ENCODE data around the gene IFT43. TPM values are rescaled to one million over a fixed set of nuclear protein-coding genes. Genes with fewer than 3 reads are reported as not detected.

The IFT43 gene
- total RNA-seq, 6 experiments from 2014 or later: 27.1 to 33.4 (median 29.3) TPM

DNA sequence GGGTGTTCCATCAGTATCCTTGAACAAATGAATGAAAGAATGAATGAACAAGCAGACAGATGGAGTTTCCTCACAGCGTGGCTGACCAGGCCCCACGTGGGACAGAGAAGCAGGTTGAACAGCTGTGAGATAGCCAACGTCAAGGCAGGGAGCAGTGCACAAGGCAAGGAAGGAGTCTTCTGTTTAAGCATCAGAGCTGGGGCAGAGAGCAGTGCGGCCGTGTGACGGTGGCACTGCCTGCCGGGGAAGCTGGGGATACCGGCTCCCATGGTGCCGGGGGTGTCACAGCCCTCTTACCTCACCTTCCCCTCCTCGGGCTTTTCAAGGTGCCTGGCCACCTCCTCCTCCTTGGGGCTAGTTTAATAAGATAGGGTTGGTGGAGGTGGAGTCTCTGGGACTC, 92.9 kb downstream of the IFT43 start:
- no peaks in the 10 kb centered on the region for H3K4me1 Mint-ChIP-seq (ENCODE audit: low read depth)
- no peaks in the 10 kb centered on the region; the same call in 1 of the 2 replicates for H3K27me3 Mint-ChIP-seq (ENCODE audit: insufficient read depth)
- no peak overlapping the region for H3K4me3 Mint-ChIP-seq
- no peak for TF ChIP-seq CTCF (IDR thresholded peaks at IDR 0.05)
- H3K27ac Mint-ChIP-seq: no peak overlapping the region
- no peak for DNase-seq
- H3K9me3 Mint-ChIP-seq: no peaks in the 10 kb centered on the region
- H3K36me3 Mint-ChIP-seq (ENCODE audit: low read depth): no peaks in the 10 kb centered on the region

GRCh38 chr14:76080025-76080424, 94.5 kb downstream of the IFT43 start:
- no peak for TF ChIP-seq CTCF (IDR thresholded peaks at IDR 0.05)
- no peak overlapping the region for H3K27ac Mint-ChIP-seq
- DNase-seq: no peak
- no peaks in the 10 kb centered on the region for H3K36me3 Mint-ChIP-seq (ENCODE audit: low read depth)
- no peak overlapping the region for H3K4me3 Mint-ChIP-seq
- no peaks in the 10 kb centered on the region for H3K9me3 Mint-ChIP-seq
- H3K4me1 Mint-ChIP-seq (ENCODE audit: low read depth): no peaks in the 10 kb centered on the region
- no peaks in the 10 kb centered on the region; the same call in 1 of the 2 replicates for H3K27me3 Mint-ChIP-seq (ENCODE audit: insufficient read depth)

DNA sequence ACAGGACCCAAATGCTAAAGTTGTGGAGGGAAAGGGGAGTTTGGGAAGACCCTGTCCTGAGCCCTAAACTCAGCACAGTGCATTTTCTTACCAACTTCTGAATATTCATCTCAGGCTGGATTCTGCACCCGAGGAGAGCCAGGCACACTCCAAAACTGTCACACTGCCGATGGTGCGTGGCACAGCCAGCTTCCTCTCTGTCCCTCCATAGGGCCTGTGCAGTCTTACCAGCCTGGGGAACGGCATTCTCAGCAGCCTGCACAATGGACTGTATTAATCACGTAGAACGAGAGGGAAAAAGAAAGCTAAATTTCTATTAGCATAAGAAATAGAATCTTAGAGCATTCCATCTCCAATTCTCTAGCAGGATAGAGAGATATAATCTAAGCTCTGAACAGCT, 94.9 kb downstream of the IFT43 start:
- Mint-ChIP-seq H3K4me3 (no peak overlapping the region), H3K27ac (no peak overlapping the region), H3K27me3 (ENCODE audit: insufficient read depth) (no peaks in the 10 kb centered on the region; the same call in 1 of the 2 replicates), H3K36me3 (ENCODE audit: low read depth) (no peaks in the 10 kb centered on the region), H3K4me1 (ENCODE audit: low read depth) (no peaks in the 10 kb centered on the region), H3K9me3 (no peaks in the 10 kb centered on the region)
- no peak for DNase-seq
- TF ChIP-seq CTCF (IDR thresholded peaks at IDR 0.05): no peak

- Mint-ChIP-seq H3K4me1 (ENCODE audit: low read depth) (no peaks in the 10 kb centered on the region), H3K27ac (no peak overlapping the region)
Observed at GRCh38 chr14:76081642-76082041, 96.1 kb downstream of the IFT43 start.

DNA sequence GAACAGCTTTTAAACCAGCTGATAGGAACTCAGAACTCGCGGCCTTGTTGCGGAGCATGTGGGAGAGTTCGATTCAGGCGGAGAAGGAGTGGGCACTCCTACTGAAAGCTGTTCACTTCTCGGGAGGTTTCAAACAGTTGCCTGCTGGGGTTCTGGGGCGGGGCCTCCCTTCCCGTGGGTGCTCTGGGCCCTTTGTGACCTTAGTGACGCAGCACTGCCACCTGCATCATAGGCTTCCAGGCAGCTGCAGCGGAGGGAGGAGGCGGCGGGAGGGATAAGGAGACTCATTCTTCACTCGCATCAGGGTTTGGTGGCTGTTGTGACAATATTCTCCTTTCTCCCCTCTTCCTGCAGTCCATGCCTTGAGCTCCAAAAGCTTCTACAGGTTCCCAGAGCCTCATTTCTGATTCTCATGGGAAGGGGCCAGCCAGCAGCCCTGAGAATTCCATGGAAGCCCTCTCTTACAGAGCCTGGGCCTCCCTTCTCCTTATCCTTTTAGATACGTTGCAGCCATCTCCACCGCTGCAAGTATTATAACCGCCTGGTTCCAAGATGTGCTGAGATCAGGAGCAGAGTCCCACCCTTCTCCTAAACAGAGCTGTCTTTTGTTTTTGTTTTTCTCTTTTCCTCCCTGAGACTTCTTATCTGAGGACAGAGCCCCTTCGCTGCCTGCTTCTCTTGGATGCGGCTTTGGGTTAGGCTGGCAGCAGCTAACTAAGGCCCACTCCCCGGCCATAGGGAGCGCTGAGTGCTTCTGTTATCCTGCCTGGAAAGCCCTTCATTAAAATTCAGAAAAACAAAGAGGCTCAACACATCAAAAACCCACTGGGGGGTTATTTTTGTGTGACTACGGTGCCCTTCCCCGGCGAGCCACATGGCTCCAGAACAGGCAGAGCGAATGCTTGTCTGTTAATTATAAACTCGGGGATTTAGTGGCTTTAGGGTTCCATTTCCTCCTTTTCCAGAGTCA, 98.5 kb downstream of the IFT43 start:
- no peaks in the 10 kb centered on the region for H3K4me1 Mint-ChIP-seq (ENCODE audit: low read depth)
- no peak for TF ChIP-seq CTCF (IDR thresholded peaks at IDR 0.05)
- no peak for DNase-seq
- H3K4me3 Mint-ChIP-seq: no peak overlapping the region
- no peaks in the 10 kb centered on the region for H3K9me3 Mint-ChIP-seq
- no peaks in the 10 kb centered on the region for H3K36me3 Mint-ChIP-seq (ENCODE audit: low read depth)
- no peak overlapping the region for H3K27ac Mint-ChIP-seq
- H3K27me3 Mint-ChIP-seq (ENCODE audit: insufficient read depth): peaks cover 10% of the 10 kb centered on the region

More at GRCh38 chr14:76081642-76082041, 96.1 kb downstream of the IFT43 start:
- no peak for DNase-seq
- TF ChIP-seq CTCF (IDR thresholded peaks at IDR 0.05): no peak
- no peak overlapping the region for H3K4me3 Mint-ChIP-seq
- H3K27me3 Mint-ChIP-seq (ENCODE audit: insufficient read depth): peaks cover 4% of the 10 kb centered on the region
- no peaks in the 10 kb centered on the region for H3K9me3 Mint-ChIP-seq
- no peaks in the 10 kb centered on the region for H3K36me3 Mint-ChIP-seq (ENCODE audit: low read depth)
